Activated T-cell treated with anti-CD3 and anti-CD28 coated beads, Interleukin-2, amount 50 U/mL, for 1 hour (primary cell): Measurements from ENCODE around the gene SLC7A4.
"Not testable (repeated sequence)": the region's sequence is repeated elsewhere in the genome, so short reads cannot be mapped to it uniquely, and the experiment has no call there.

ENCODE experiments used
- DNase-seq: peaks from one replicate; pipeline ENCODE4 v3.0.0-alpha.2; 2020

SLC7A4 gene

GRCh38 chr22:21032037-21032867 is at the start of gene SLC7A4:
Gene SLC7A4 (minus strand): TSS chr22:21032561. CDS start chr22:21031812, 749 bp downstream.
- no peak for DNase-seq

GRCh38 chr22:21080435-21081137 is 48.2 kb upstream of the SLC7A4 start:
- DNase-seq, result no peak

- DNase-seq, result no peak
These were observed 47.1 kb upstream of the SLC7A4 start for GRCh38 chr22:21079493-21079892.

GRCh38 chr22:21078916-21079315 is 46.6 kb upstream of the SLC7A4 start:
- DNase-seq, result no peak

GRCh38 chr22:21077884-21078508 is 45.6 kb upstream of the SLC7A4 start:
- no peak for DNase-seq

GRCh38 chr22:21076912-21077625 is 44.7 kb upstream of the SLC7A4 start:
- no peak for DNase-seq

- no peak for DNase-seq
These were observed 43.3 kb upstream of the SLC7A4 start for GRCh38 chr22:21075516-21076138.

GRCh38 chr22:21074102-21074715 is 41.8 kb upstream of the SLC7A4 start:
- no peak for DNase-seq

- DNase-seq, result no peak
These were observed 41.1 kb upstream of the SLC7A4 start for GRCh38 chr22:21073482-21073881.

GRCh38 chr22:21073023-21073422 is 40.7 kb upstream of the SLC7A4 start:
- DNase-seq, result no peak

GRCh38 chr22:21071796-21072195 is 39.4 kb upstream of the SLC7A4 start:
- DNase-seq, result not testable (repeated sequence)

GRCh38 chr22:21070690-21071615 is 38.6 kb upstream of the SLC7A4 start:
- DNase-seq, result no peak

GRCh38 chr22:21069375-21069774 is 37.0 kb upstream of the SLC7A4 start:
- DNase-seq, result no peak

GRCh38 chr22:21068681-21069276 is 36.4 kb upstream of the SLC7A4 start:
- no peak for DNase-seq

- no peak for DNase-seq
These were observed 35.7 kb upstream of the SLC7A4 start for GRCh38 chr22:21067901-21068680.

GRCh38 chr22:21067075-21067900 is 34.9 kb upstream of the SLC7A4 start:
- no peak for DNase-seq

- no peak for DNase-seq
These were observed 32.8 kb upstream of the SLC7A4 start for GRCh38 chr22:21064917-21065864.

- not testable (repeated sequence) for DNase-seq
These were observed 32.1 kb upstream of the SLC7A4 start for GRCh38 chr22:21064425-21064824.
